Brain pericyte (primary cell): ENCODE data around the gene MAP3K12.
"Not testable (repeated sequence)": the region's sequence is repeated elsewhere in the genome, so short reads cannot be mapped to it uniquely, and the experiment has no call there.

ENCODE experiments used
- DNase-seq: peaks from one replicate; pipeline ENCODE4 v3.0.0-alpha.2; 2012; ENCODE audit warnings: low read depth, low spot score

The MAP3K12 gene

DNA sequence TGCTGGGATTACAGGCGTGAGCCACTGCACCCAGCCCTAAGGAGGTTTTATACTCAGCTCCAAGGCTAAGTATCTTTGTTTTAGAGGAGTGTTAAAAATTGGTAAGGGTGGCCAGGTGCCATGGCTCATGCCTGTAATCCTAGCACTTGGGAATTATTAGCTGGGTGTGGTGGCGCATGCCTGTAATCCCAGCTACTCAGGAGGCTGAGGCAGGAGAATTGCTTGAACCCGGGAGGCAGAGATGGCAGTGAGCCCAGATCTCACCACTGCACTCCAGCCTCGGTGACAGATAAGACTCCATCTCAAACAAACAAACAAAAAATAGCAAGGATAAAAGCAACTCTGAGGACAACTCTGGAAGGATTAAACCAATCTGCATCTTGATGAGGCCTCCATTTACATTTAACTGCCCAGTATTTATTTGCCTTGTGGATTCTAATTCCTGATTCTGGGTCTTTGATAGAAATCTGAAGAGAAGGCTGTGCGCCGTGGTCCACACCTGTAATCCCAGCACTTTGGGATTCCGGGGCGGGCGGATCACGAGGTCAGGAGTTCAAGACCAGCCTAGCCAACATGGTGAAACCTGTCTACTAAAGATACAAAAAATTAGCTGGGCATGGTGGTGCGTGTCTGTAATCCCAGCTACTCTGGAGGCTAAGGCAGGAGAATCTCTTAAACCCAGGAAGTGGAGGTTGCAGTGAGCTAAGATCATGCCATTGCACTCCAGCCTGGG, 54.5 kb downstream of the MAP3K12 start:
- DNase-seq: not testable (repeated sequence)

DNA sequence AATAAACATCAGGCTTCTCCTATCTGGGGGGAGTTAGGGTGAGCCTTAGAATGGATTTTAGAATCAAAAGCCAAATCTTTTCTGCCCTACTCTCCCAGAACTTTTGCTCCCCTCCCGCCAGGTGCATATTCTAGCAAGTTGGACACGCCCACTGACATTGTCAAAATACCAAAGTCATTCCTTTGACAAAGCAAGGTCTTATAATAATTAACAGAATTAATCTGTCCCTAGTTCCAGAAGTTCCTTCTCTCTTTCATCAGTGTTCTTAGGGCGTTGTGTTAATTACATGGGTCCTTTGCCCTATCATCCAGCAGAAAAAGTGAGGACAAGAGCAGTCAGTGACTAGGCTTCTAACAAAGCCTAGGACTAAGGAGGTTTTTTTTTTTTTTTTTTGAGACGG, 55.3 kb downstream of the MAP3K12 start:
- DNase-seq: no peak

DNA sequence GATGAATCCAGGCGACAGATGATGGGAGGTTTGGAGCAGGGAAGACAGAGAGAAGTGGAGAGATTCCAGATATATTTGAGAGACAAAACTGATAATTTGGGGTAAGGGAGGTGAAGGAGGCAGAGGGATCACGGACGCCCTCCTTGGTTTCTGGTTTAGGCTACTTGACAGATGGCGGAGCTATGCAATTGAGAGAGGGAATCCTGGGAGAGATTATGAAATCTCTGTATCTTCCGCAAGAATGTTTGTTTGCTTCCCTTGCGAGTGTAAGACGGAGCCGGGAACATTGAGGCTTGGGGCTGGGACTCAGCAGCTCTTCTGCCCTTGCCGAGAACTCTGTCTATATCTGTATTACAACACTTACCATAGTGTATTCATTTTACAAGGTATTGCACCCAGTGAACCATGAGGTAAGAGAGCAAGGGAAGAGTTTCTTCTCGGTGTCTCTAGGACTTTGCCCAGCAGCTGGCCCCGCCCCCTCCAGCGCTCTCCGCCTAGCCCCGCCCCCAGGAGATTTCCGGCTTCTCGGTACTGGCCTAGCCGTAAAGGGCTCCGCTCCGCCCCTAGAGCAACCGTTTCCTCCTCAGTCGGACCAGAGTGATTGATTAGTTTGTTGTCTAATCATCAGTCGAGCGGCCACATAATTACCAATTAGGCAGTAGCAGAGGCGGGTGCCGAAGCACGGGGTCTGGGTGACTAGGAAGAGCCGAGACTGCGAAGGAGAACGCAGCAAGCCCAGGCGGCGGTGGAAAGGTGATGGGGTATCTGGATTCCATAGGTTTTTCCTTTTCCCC, 58.0 kb downstream of the MAP3K12 start, which contains the start of gene PRR13:
TSS of gene PRR13 (plus strand) at position 695 of the 794 bp plus-strand sequence. CDS start 981 bp downstream, outside the sequence.
- peak; percentile 96 for DNase-seq

DNA sequence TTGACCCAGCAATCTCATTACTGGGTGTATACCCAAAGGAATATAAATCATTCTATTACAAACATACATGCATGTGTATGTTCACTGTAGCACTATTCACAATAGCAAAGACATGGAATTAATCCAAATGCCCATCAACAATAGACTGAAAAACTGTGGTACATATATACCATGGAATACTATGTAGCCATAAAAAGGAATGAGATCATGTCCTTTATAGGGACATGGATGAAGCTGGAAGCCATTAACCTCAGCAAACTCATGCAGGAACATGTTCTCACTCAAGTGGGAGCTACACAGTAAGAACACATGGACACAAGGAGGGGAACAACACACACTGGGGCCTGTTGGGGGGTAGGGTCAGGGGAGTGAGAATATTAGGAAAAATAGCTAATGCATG, 59.7 kb downstream of the MAP3K12 start:
- DNase-seq: not testable (repeated sequence)

DNA sequence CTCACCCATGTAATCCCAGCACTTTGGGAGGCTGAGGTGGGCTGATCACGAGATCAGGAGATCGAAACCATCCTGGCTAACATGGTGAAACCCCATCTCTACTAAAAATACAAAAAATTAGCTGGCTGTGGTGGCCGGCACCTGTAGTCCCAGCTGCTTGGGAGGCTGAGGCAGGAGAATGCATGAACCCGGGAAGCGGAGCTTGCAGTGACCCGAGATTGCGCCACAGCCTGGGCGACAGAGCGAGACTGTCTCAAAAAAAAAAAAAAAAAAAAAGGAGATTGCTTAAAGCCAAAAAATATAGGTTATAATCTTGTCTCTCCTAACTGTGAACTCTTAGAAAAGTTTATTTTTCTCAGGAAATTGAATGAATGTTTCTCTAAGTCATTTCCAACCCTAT, 63.9 kb downstream of the MAP3K12 start:
- DNase-seq: not testable (repeated sequence)

DNA sequence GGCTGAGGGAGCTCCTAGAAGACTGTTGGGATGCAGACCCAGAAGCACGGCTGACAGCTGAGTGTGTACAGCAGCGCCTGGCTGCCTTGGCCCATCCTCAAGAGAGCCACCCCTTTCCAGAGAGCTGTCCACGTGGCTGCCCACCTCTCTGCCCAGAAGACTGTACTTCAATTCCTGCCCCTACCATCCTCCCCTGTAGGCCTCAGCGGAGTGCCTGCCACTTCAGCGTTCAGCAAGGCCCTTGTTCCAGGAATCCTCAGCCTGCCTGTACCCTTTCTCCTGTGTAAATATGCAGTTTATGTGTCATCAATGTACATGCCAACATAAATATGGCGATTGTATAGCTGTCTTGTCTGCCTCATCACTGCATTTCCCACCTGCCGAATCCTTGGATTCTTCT, 68.1 kb downstream of the MAP3K12 start:
- no peak for DNase-seq

DNA sequence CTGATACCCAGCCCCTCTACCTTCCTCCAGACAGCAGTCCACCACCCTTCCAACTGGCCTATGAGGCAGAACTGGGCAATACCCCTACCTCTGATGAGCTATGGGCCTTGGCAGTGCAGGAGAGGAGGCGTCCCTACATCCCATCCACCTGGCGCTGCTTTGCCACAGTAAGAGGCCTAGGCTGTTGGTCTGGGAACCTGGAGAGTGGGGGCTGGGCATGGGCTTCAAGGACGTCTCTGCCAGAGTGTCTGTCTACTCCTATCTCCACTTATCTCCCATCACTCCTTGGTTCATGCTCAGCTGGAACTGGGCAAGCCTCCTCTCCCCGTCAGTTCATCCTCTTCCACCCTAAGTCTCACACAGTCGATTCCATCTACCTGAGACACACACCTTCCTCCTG, 69.1 kb downstream of the MAP3K12 start:
- DNase-seq: no peak
